Upper lobe of left lung (tissue), 6 donors: ENCODE measurements around the gene SLCO3A1. TPM values are rescaled to one million over a fixed set of nuclear protein-coding genes. Genes with fewer than 3 reads are reported as not detected.

Experiments
- ATAC-seq, 2 donors: fragments of 200-7000 bp; cut with Tn5 transposase; one replicate each; pipeline ENCODE4 v1.9.1; 2022; ENCODE audit warnings: mild to moderate bottlenecking in 2 of 2, moderate library complexity in 2 of 2; ENCODE audit not compliant: low FRiP score in 2 of 2
- DNase-seq, 2 donors: peaks; one replicate each; pipeline ENCODE4 v3.0.0-alpha.2; 2019 to 2020
- H3K27ac ChIP-seq, 4 donors: fragments of 200-600 bp; sonication (generic); one replicate each; pipeline ENCODE4 v1.5.1; 2016 to 2019
- H3K27me3 ChIP-seq, 4 donors: fragments of 200-600 bp; sonication (generic); one replicate each; pipeline ENCODE4 v1.5.1; 2017 to 2019
- H3K36me3 ChIP-seq, 4 donors: fragments of 200-600 bp; sonication (generic); one replicate each; pipeline ENCODE4 v1.5.1; 2016 to 2019
- H3K4me1 ChIP-seq, 4 donors: fragments of 200-600 bp; sonication (generic); one replicate each; pipeline ENCODE4 v1.5.1; 2018 to 2019
- H3K4me3 ChIP-seq, 4 donors: fragments of 200-600 bp; sonication (generic); one replicate each; pipeline ENCODE4 v1.5.1; 2017 to 2019; ENCODE audit warnings: mild to moderate bottlenecking in 2 of 4, moderate library complexity in 1 of 4
- H3K9me3 ChIP-seq, 4 donors: fragments of 200-600 bp; sonication (generic); one replicate each; pipeline ENCODE4 v1.5.1; 2018 to 2019
- EP300 ChIP-seq, 4 donors: sonication (generic); formaldehyde crosslinking; IDR thresholded peaks; one replicate each; pipeline ENCODE4 v1.5.1; 2017; ENCODE audit warnings: antibody characterized with exemption in 4 of 4, control low read depth in 2 of 4
- POLR2A ChIP-seq, 4 donors: fragments of 450-650 bp; IDR thresholded peaks; one replicate each; pipeline ENCODE4 v1.5.1; 2016 to 2017; ENCODE audit warnings: antibody characterized with exemption in 4 of 4, mild to moderate bottlenecking in 2 of 4
- POLR2AphosphoS5 ChIP-seq, 2 donors: sonication (generic); formaldehyde crosslinking; IDR thresholded peaks; one replicate each; pipeline ENCODE4 v1.5.1; 2017; ENCODE audit warnings: antibody characterized with exemption in 2 of 2
- WGBS, 2 donors: methylation state at CpG; one replicate each; pipeline ENCODE4 v1.1.5; 2017 to 2018; 5-methylcytosine and 5-hydroxymethylcytosine counted together
- total RNA-seq, 6 donors: library from RNA; depleted of rRNA in 4 of 6; stranded (reverse); fragments of >200 nt in 4 of 6; gene quantifications; one replicate each; pipeline versions ENCODE4 v1.1.0 to v1.2.1, GENCODE V29; 2016 to 2021
- TF ChIP-seq, protein P1 (sequence below), 6 experiments: fragments of 450-650 bp in 4 of 6; fragments of 200-600 bp in 2 of 6; sonication (generic) in 2 of 6; IDR thresholded peaks; one replicate each; pipeline ENCODE4 v1.5.1; 2016 to 2019; ENCODE audit warnings: antibody characterized with exemption in 6 of 6
- donor health status: DM: no; HTN: no; CAD: no; lungs with moderate emphysema.
- donor health status: DM: no; HTN: yes; CAD: no; lungs with severe emphysema.

SLCO3A1 gene
- total RNA-seq, 6 donors from 2014 or later, result 29.3 to 56.6 (median 46.7) TPM

DNA sequence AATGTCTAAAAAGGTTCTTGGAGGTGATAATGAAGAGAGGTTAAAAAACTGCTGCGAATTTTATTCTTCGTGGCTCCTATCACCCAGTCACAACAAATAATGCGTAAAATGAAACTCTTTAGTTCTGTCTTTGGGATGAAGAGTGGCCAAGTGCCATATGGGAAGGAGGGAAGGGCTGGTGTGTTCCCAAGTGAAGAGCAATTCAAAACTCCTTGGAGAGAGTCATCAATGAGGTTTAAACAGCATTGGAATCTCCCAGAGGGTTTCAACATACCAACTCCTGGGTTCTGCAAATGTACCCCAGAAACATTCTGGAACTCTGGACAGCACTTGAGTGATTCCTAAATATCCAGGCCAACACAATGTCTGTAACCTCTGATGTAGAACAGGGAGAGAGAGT is 45.3 kb downstream of the SLCO3A1 start:
- DNase-seq (no peak), ATAC-seq (no peak)
- 79 to 85% methylated on average over 3 of the region's 3 CpGs for WGBS, 2 donors
- Histone ChIP-seq H3K4me1 (peaks cover 4 to 15% (median 13%) of the 10 kb centered on the region in 4 donors), H3K9me3 (peaks cover 0 to 12% (median 1%) of the 10 kb centered on the region in 4 donors), H3K27me3 (no peaks in the 10 kb centered on the region), H3K36me3 (no peaks in the 10 kb centered on the region), H3K4me3 (no peak overlapping the region), H3K27ac (no peak overlapping the region)
- no peak for TF ChIP-seq POLR2A (IDR thresholded peaks at IDR 0.05)
- TF ChIP-seq EP300 (IDR thresholded peaks at IDR 0.05), result no peak
- TF ChIP-seq POLR2AphosphoS5 (IDR thresholded peaks at IDR 0.05), result no peak
- TF ChIP-seq, protein P1, sequence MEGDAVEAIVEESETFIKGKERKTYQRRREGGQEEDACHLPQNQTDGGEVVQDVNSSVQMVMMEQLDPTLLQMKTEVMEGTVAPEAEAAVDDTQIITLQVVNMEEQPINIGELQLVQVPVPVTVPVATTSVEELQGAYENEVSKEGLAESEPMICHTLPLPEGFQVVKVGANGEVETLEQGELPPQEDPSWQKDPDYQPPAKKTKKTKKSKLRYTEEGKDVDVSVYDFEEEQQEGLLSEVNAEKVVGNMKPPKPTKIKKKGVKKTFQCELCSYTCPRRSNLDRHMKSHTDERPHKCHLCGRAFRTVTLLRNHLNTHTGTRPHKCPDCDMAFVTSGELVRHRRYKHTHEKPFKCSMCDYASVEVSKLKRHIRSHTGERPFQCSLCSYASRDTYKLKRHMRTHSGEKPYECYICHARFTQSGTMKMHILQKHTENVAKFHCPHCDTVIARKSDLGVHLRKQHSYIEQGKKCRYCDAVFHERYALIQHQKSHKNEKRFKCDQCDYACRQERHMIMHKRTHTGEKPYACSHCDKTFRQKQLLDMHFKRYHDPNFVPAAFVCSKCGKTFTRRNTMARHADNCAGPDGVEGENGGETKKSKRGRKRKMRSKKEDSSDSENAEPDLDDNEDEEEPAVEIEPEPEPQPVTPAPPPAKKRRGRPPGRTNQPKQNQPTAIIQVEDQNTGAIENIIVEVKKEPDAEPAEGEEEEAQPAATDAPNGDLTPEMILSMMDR (IDR thresholded peaks at IDR 0.05), result no peak

DNA sequence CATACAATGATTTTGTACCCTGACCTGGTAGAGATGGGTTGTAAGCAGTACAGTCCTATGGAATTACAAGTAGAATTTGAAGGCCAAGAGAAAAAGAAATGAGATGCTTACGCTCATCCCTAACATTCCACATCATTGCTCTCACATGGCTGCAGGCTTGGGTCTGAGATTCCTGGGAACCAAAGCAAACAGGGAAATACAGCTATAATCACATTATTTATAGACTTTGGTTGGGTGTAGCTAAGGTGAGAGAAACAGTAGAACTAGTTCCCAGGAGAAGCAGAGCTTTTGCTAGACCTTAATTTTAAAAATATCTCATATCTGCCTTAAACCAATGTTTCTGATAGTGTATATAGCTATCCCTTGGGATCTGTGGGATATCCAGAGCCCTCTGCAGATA is 51.4 kb downstream of the SLCO3A1 start:
- Histone ChIP-seq H3K27me3 (no peaks in the 10 kb centered on the region), H3K4me3 (no peak overlapping the region), H3K4me1 (no peaks in the 10 kb centered on the region), H3K36me3 (no peaks in the 10 kb centered on the region), H3K27ac (no peak overlapping the region), H3K9me3 (peaks cover 0 to 12% (median 1%) of the 10 kb centered on the region in 4 donors)
- no peak for ATAC-seq
- no peak for TF ChIP-seq EP300 (IDR thresholded peaks at IDR 0.05)
- TF ChIP-seq POLR2AphosphoS5 (IDR thresholded peaks at IDR 0.05), result no peak
- TF ChIP-seq, protein P1 (IDR thresholded peaks at IDR 0.05), result no peak
- no peak for TF ChIP-seq POLR2A (IDR thresholded peaks at IDR 0.05)
- WGBS, 2 donors, result 100% methylated on average over 1 of the region's 1 CpG
- DNase-seq, result no peak

DNA sequence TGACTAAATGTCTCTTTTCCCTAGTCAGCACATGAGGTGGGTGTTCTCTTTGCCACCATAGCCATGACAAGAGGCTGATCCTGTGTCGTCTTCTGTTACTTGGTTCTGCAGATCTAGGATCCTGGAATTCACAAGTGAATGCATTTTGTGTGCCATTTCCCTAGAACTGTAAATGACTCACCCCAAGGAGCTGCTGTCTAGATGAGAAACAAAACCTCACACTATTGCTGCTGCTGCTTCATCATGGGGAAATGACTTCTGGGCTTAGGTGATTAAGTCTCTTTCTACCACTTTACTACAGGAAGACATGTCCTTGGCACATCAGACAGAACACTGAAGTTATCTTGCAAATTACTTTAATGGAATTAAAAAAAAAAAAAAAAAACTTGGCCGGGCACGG is 54.9 kb downstream of the SLCO3A1 start:
- ATAC-seq (no peak), DNase-seq (no peak)
- peaks cover 0 to 7% (median 6%) of the 10 kb centered on the region in 4 donors for H3K4me1 ChIP-seq
- H3K9me3 ChIP-seq, result no peaks in the 10 kb centered on the region
- H3K36me3 ChIP-seq, result no peaks in the 10 kb centered on the region
- no peaks in the 10 kb centered on the region for H3K27me3 ChIP-seq
- H3K27ac ChIP-seq, result no peak overlapping the region
- TF ChIP-seq EP300 (IDR thresholded peaks at IDR 0.05) (no peak), POLR2A (IDR thresholded peaks at IDR 0.05) (no peak), POLR2AphosphoS5 (IDR thresholded peaks at IDR 0.05) (no peak)
- TF ChIP-seq, protein P1 (IDR thresholded peaks at IDR 0.05), result no peak
- 94 to 97% methylated on average over 3 of the region's 3 CpGs for WGBS, 2 donors
- no peak overlapping the region for H3K4me3 ChIP-seq

DNA sequence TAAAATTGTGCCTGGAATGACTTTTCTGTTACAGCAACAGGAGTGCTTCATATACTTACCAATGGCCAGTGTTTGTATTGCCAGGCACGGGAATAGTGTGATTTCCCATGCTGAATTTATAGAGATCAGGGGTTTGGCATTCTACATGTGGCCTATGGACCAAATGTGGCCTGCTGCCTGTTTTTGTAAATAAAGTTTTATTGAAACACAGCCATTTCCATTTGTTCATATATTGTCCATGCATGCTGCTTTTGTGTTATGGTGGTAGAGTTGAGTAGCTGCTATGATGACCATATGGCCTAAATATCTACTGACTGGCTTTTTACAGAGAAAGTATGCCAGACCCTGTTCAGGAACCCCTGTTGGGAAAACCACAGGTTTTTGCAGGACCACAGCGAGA is 55.6 kb downstream of the SLCO3A1 start:
- no peak for ATAC-seq
- no peak overlapping the region for H3K27ac ChIP-seq
- H3K4me3 ChIP-seq, result no peak overlapping the region
- TF ChIP-seq, protein P1 (IDR thresholded peaks at IDR 0.05), result no peak
- TF ChIP-seq POLR2AphosphoS5 (IDR thresholded peaks at IDR 0.05) (no peak), POLR2A (IDR thresholded peaks at IDR 0.05) (no peak), EP300 (IDR thresholded peaks at IDR 0.05) (no peak)
- H3K36me3 ChIP-seq, result no peaks in the 10 kb centered on the region
- no peaks in the 10 kb centered on the region for H3K9me3 ChIP-seq
- no peak for DNase-seq
- no peaks in the 10 kb centered on the region for H3K27me3 ChIP-seq
- WGBS, 2 donors, result 100% methylated on average over 1 to 2 of the region's 2 CpGs
- H3K4me1 ChIP-seq, result peaks cover 0 to 12% (median 6%) of the 10 kb centered on the region in 4 donors

DNA sequence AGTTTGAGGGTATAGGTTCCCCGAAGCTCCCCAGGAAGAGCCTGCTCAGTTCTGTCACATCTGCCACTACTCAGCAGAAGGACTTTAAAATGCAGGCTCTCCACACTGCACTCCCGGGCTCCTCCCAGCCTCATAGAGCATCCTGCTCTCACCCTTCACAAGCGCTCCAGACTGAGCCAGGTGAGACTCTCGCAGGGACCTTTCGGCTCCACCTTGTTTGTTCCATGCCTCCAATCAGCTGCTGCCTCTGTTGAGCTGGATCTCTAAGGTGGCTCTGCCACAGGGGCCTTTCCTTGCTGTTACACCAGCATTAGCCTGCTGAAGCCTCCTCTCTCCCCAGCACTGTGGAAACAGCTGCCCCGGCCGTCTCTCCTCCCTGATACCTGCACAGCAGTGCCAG is 56.1 kb downstream of the SLCO3A1 start:
- 85 to 90% methylated on average over 7 of the region's 7 CpGs for WGBS, 2 donors

More for the DNA sequence above, 56.1 kb downstream of the SLCO3A1 start:
- Histone ChIP-seq H3K27ac (no peak overlapping the region), H3K36me3 (no peaks in the 10 kb centered on the region), H3K27me3 (no peaks in the 10 kb centered on the region), H3K4me1 (peaks cover 0 to 12% (median 6%) of the 10 kb centered on the region in 4 donors), H3K4me3 (no peak overlapping the region), H3K9me3 (no peaks in the 10 kb centered on the region)
- no peak for ATAC-seq
- DNase-seq, result no peak
- TF ChIP-seq, protein P1 (IDR thresholded peaks at IDR 0.05), result no peak
- no peak for TF ChIP-seq POLR2AphosphoS5 (IDR thresholded peaks at IDR 0.05)
- TF ChIP-seq POLR2A (IDR thresholded peaks at IDR 0.05), result no peak
- TF ChIP-seq EP300 (IDR thresholded peaks at IDR 0.05), result no peak
